GM18498 (cell line): ENCODE measurements around the gene HECTD4.
"Not testable (repeated sequence)": the region's sequence is repeated elsewhere in the genome, so short reads cannot be mapped to it uniquely, and the experiment has no call there.

Experiments
- ATAC-seq: cut with Tn5 transposase; IDR thresholded peaks from one replicate; pipeline ENCODE4 v1.9.1; 2021; ENCODE audit warnings: mild to moderate bottlenecking, moderate library complexity; ENCODE audit not compliant: unreplicated experiment

Gene HECTD4

GRCh38 chr12:112126000-112126438, 256.2 kb downstream of the HECTD4 start:
- ATAC-seq: no peak

- ATAC-seq: peak; percentile 95
These were observed 256.8 kb downstream of the HECTD4 start, which contains the start of gene TRAFD1 for GRCh38 chr12:112125250-112125999. Gene TRAFD1, plus strand, starts transcription at chr12:112125560. Its CDS starts 4,963 bp downstream, at chr12:112130523.

GRCh38 chr12:112124918-112125249, 257.3 kb downstream of the HECTD4 start:
- no peak for ATAC-seq

GRCh38 chr12:112122823-112123690, 259.2 kb downstream of the HECTD4 start:
- no peak for ATAC-seq

- ATAC-seq: no peak
These were observed 260.3 kb downstream of the HECTD4 start for GRCh38 chr12:112121780-112122565.

GRCh38 chr12:112117685-112118084, 264.5 kb downstream of the HECTD4 start:
- ATAC-seq: no peak

GRCh38 chr12:112116232-112117060, 265.8 kb downstream of the HECTD4 start:
- no peak for ATAC-seq

GRCh38 chr12:112115259-112116045, 266.8 kb downstream of the HECTD4 start:
- ATAC-seq: no peak

- no peak for ATAC-seq
These were observed 269.7 kb downstream of the HECTD4 start for GRCh38 chr12:112112409-112113133.

GRCh38 chr12:112111931-112112330, 270.3 kb downstream of the HECTD4 start:
- ATAC-seq: no peak

GRCh38 chr12:112110787-112111662, 271.2 kb downstream of the HECTD4 start:
- ATAC-seq: not testable (repeated sequence)
